ENCODE measurements around the gene TADA1.

GRCh38 chr1:166875302-166875733, 746 bp downstream of the TADA1 start:
- TF ChIP-seq CTCF (IDR thresholded peaks at IDR 0.05) (no peak), POLR2A (IDR thresholded peaks at IDR 0.05) (no peak)
